ENCODE results near the gene DENND5B.

DNA sequence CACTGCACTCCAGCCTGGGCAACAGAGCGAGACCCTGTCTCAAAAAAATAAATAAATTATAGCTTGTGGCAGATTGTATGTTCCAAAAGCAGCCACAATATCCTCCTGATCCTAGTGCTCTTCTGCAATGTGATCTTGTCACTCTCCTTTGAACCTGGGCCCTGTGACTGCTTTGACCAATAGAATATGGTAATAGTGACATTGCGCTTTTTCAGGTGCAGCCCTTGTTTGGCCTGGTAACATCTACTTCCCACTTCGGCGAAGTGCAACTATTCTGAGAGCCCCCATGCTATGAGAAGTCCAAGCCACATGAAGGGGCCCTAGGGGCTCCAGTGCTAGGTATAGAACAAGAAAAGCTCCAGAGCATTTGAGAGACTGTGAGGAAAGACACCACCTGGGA is 31.1 kb upstream of the DENND5B start:
- TF ChIP-seq, protein P1, sequence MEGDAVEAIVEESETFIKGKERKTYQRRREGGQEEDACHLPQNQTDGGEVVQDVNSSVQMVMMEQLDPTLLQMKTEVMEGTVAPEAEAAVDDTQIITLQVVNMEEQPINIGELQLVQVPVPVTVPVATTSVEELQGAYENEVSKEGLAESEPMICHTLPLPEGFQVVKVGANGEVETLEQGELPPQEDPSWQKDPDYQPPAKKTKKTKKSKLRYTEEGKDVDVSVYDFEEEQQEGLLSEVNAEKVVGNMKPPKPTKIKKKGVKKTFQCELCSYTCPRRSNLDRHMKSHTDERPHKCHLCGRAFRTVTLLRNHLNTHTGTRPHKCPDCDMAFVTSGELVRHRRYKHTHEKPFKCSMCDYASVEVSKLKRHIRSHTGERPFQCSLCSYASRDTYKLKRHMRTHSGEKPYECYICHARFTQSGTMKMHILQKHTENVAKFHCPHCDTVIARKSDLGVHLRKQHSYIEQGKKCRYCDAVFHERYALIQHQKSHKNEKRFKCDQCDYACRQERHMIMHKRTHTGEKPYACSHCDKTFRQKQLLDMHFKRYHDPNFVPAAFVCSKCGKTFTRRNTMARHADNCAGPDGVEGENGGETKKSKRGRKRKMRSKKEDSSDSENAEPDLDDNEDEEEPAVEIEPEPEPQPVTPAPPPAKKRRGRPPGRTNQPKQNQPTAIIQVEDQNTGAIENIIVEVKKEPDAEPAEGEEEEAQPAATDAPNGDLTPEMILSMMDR (IDR thresholded peaks at IDR 0.05), result no peak
- no peak for TF ChIP-seq POLR2A (IDR thresholded peaks at IDR 0.05)

All from stomach (tissue), 4 donors.